Activated B cell treated with CpG ODN at 0.5 μM for 24 hours (primary cell): ENCODE data around the gene XAB2. TPM values are rescaled to one million over a fixed set of nuclear protein-coding genes. Genes with fewer than 3 reads are reported as not detected.

Experiments
- ATAC-seq: fragments of 200-7000 bp; cut with Tn5 transposase; one replicate; pipeline ENCODE4 v1.10.0; 2021; ENCODE audit warnings: low read depth, mild to moderate bottlenecking, moderate library complexity
- CTCF ChIA-PET: fragments of 350-600 bp; sonication (Branson Sonifier 250); formaldehyde crosslinking; loops from one replicate; lab custom pipeline; 2021; ENCODE audit warnings: antibody characterized with exemption; lab: Charles Lee
- POLR2A ChIA-PET: fragments of 350-600 bp; sonication (Branson Sonifier 250); formaldehyde crosslinking; loops from one replicate; lab custom pipeline; 2021; ENCODE audit warnings: antibody characterized with exemption; lab: Charles Lee
- DNase-seq: peaks from one replicate; pipeline ENCODE4 v3.0.0; 2022
- H3K27ac Mint-ChIP-seq: one replicate; pipeline ENCODE4 v1.8.0; 2020; ENCODE audit warnings: mixed read lengths
- H3K27me3 Mint-ChIP-seq: one replicate; pipeline ENCODE4 v1.8.0; 2021; ENCODE audit warnings: mixed read lengths
- H3K36me3 Mint-ChIP-seq: one replicate; pipeline ENCODE4 v1.8.0; 2021; ENCODE audit warnings: low read depth, mixed read lengths
- H3K4me1 Mint-ChIP-seq: one replicate; pipeline ENCODE4 v1.8.0; 2021; ENCODE audit warnings: mixed read lengths
- H3K4me3 Mint-ChIP-seq: one replicate; pipeline ENCODE4 v1.8.0; 2020; ENCODE audit warnings: mild to moderate bottlenecking, mixed read lengths
- H3K9me3 Mint-ChIP-seq: one replicate; pipeline ENCODE4 v1.8.0; 2020; ENCODE audit warnings: mixed read lengths
- intact Hi-C: fragments of 100-400 bp; cut with micrococcal nuclease; formaldehyde crosslinking; loops from one replicate; pipeline ENCODE4 v1.15.1; 2024
- total RNA-seq: library from RNA; stranded (reverse); gene quantifications from 2 replicates; pipeline ENCODE4 v1.2.3, GENCODE V29; 2022
- TF ChIP-seq, protein P1 (sequence below): fragments of 200-600 bp; IDR thresholded peaks from one replicate; pipeline ENCODE4 v1.8.0; 2022; ENCODE audit warnings: antibody characterized with exemption, mild to moderate bottlenecking

The XAB2 gene
- total RNA-seq, 1 donor from 2014 or later: 51.8 TPM

GRCh38 chr19:7602240-7602934 lies 27.0 kb downstream of the XAB2 start:
- no peak for ATAC-seq
- POLR2A ChIA-PET: no interaction called here
- no peak overlapping the region for H3K4me3 Mint-ChIP-seq

GRCh38 chr19:7600721-7601120 lies 28.6 kb downstream of the XAB2 start:
- TF ChIP-seq, protein P1, sequence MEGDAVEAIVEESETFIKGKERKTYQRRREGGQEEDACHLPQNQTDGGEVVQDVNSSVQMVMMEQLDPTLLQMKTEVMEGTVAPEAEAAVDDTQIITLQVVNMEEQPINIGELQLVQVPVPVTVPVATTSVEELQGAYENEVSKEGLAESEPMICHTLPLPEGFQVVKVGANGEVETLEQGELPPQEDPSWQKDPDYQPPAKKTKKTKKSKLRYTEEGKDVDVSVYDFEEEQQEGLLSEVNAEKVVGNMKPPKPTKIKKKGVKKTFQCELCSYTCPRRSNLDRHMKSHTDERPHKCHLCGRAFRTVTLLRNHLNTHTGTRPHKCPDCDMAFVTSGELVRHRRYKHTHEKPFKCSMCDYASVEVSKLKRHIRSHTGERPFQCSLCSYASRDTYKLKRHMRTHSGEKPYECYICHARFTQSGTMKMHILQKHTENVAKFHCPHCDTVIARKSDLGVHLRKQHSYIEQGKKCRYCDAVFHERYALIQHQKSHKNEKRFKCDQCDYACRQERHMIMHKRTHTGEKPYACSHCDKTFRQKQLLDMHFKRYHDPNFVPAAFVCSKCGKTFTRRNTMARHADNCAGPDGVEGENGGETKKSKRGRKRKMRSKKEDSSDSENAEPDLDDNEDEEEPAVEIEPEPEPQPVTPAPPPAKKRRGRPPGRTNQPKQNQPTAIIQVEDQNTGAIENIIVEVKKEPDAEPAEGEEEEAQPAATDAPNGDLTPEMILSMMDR: no peak
- Mint-ChIP-seq H3K27ac (no peak overlapping the region), H3K4me3 (no peak overlapping the region), H3K36me3 (no peaks in the 10 kb centered on the region), H3K27me3 (peaks cover 30% of the 10 kb centered on the region), H3K9me3 (no peaks in the 10 kb centered on the region), H3K4me1 (peaks cover 6% of the 10 kb centered on the region)
- ATAC-seq (no peak), DNase-seq (no peak)
- intact Hi-C loops: no loop called here
- ChIA-PET CTCF (no interaction called here), POLR2A (no interaction called here)

More at GRCh38 chr19:7602240-7602934, 27.0 kb downstream of the XAB2 start:
- Mint-ChIP-seq H3K36me3 (no peaks in the 10 kb centered on the region), H3K9me3 (no peaks in the 10 kb centered on the region), H3K27ac (no peak overlapping the region), H3K27me3 (peaks cover 27% of the 10 kb centered on the region), H3K4me1 (no peaks in the 10 kb centered on the region)
- DNase-seq: no peak
- CTCF ChIA-PET: no interaction called here
- TF ChIP-seq, protein P1: no peak
- intact Hi-C loops: no loop called here

DNA sequence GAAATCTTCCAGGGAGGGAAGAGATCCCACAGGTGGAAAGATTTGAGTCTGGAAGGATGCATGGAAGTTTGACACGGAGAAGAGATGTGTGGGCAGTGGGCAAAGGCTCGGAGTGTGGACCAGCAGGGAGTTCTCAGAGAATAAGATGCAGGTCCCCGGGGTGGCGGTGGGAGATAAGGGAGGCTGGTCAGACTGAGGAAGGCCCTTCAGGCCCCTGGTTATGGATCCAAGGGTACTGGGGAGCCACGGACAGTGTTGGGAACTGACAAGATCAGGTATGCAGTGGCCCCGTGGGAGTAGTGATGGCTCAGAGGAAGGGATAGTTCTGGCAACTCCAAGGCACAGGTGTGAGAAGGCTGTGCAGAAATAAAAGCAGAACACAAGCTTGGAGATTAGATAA lies 31.2 kb downstream of the XAB2 start:
- Mint-ChIP-seq H3K4me1 (peaks cover 10% of the 10 kb centered on the region), H3K27ac (no peak overlapping the region), H3K9me3 (no peaks in the 10 kb centered on the region), H3K36me3 (no peaks in the 10 kb centered on the region), H3K4me3 (no peak overlapping the region), H3K27me3 (peaks cover 35% of the 10 kb centered on the region)
- CTCF ChIA-PET: no interaction called here
- POLR2A ChIA-PET: interaction anchor here (0.9 kb wide), 1 partner anchor 39 kb away, joined by 3 read pairs; no protein-coding TSS in a partner anchor
- intact Hi-C loops: no loop called here
- DNase-seq (no peak), ATAC-seq (no peak)
- TF ChIP-seq, protein P1: no peak

DNA sequence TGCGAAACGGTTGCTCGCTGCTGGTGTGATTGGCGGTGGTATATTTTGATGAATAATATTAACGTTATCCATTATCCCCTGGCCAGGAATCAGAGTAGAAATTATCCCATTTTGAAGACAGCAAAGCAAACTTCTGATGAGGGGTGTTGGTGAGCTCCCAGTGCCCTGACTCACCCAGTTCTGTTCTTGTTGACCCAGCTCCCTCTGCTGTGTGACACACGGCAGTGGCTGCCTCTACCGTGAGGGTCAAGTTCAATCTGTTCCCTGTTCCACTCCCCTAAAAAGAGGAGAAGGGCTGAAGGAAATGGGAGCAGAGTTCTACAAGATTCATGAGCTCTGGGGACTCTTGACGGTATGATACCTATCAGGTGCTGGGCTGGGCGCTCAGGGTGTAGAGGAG lies 31.7 kb downstream of the XAB2 start:
- TF ChIP-seq, protein P1: no peak
- Mint-ChIP-seq H3K4me1 (peaks cover 10% of the 10 kb centered on the region), H3K4me3 (no peak overlapping the region), H3K9me3 (no peaks in the 10 kb centered on the region), H3K36me3 (no peaks in the 10 kb centered on the region), H3K27ac (no peak overlapping the region), H3K27me3 (peaks cover 36% of the 10 kb centered on the region)
- ChIA-PET CTCF (no interaction called here), POLR2A (no interaction called here)
- no peak for ATAC-seq
- intact Hi-C loops: no loop called here
- no peak for DNase-seq

DNA sequence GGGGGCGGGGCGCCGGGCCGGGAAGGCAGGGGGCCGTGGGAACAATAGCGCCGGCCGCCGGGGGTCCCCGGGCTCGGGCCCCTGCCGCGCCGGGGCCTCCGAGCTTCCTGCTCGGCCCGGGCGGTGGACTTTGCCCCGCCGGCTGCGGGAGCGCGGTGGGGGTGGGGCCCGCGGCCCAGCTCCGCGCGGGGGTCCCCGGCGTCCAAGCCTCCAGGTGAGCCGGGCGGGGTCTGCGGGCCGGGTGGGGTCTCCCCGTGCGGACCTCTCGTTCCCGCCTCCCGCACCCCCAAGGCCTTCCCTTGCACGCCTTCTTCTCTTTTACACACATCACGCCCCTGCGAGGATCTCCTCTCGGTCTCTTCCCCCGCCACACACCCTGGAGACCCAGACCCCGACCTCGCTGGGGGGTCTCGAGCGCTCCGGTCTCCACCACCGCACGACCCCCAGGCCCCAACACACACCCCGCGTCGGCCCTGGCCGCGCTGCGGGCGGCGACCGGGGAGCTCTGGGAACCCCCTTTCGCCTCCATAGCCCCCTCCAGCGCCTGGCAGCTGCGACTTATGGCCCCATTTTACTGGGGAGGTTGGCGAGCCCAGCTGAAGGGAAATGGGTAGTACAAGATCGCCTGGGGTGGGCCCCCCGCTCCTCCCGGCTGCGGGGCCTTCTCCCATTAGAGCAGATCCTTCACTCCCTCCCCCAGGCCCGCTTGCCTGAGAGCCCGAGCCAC lies 33.0 kb downstream of the XAB2 start:
- intact Hi-C loops: no loop called here
- TF ChIP-seq, protein P1: no peak
- Mint-ChIP-seq H3K36me3 (no peaks in the 10 kb centered on the region), H3K27me3 (peaks cover 34% of the 10 kb centered on the region), H3K27ac (no peak overlapping the region), H3K4me1 (peaks cover 10% of the 10 kb centered on the region), H3K9me3 (no peaks in the 10 kb centered on the region), H3K4me3 (peak overlapping the region; percentile 75)
- ChIA-PET CTCF (interaction anchor here (0.8 kb wide), 1 partner anchor 28 kb away, joined by 3 read pairs; no protein-coding TSS in a partner anchor), POLR2A (interaction anchor here (0.6 to 1.0 kb wide), 2 partner anchors 32 to 766 kb away, joined by 3 read pairs; partner anchors contain the start of gene XAB2)
- DNase-seq (no peak), ATAC-seq (no peak)
